Lower leg skin (tissue), 3 donors: ENCODE results near the gene CNNM4.

Experiments
- POLR2A ChIP-seq, 2 donors: fragments of 450-650 bp; IDR thresholded peaks; one replicate each; pipeline ENCODE4 v1.6.1; 2016 to 2017; ENCODE audit warnings: antibody characterized with exemption in 2 of 2, mild to moderate bottlenecking in 1 of 2, moderate library complexity in 1 of 2
- TF ChIP-seq, protein P1 (sequence below), 3 donors: fragments of 450-650 bp; IDR thresholded peaks; one replicate each; pipeline ENCODE4 v1.5.1; 2016; ENCODE audit warnings: antibody characterized with exemption in 3 of 3, mild to moderate bottlenecking in 3 of 3, moderate library complexity in 2 of 3

- TF ChIP-seq, protein P1, sequence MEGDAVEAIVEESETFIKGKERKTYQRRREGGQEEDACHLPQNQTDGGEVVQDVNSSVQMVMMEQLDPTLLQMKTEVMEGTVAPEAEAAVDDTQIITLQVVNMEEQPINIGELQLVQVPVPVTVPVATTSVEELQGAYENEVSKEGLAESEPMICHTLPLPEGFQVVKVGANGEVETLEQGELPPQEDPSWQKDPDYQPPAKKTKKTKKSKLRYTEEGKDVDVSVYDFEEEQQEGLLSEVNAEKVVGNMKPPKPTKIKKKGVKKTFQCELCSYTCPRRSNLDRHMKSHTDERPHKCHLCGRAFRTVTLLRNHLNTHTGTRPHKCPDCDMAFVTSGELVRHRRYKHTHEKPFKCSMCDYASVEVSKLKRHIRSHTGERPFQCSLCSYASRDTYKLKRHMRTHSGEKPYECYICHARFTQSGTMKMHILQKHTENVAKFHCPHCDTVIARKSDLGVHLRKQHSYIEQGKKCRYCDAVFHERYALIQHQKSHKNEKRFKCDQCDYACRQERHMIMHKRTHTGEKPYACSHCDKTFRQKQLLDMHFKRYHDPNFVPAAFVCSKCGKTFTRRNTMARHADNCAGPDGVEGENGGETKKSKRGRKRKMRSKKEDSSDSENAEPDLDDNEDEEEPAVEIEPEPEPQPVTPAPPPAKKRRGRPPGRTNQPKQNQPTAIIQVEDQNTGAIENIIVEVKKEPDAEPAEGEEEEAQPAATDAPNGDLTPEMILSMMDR (IDR thresholded peaks at IDR 0.05): no peak
- TF ChIP-seq POLR2A (IDR thresholded peaks at IDR 0.05): no peak
Observed at GRCh38 chr2:96727431-96727830, 33.3 kb upstream of the CNNM4 start.
